GM06990 (cell line): ENCODE results near the gene WDR81.

ENCODE experiments used
- DNase-seq: peaks from one replicate; pipeline ENCODE4 v3.0.0-alpha.2; 2011; ENCODE audit not compliant: insufficient read length; ENCODE audit errors: extremely low read depth
- H3K27me3 ChIP-seq: replicated peaks from 2 replicates; pipeline ENCODE4 v1.6.0; 2011; ENCODE audit warnings: low read length; ENCODE audit not compliant: control insufficient read depth, insufficient read depth
- H3K36me3 ChIP-seq: 2 replicates; pipeline ENCODE4 v1.5.1; 2011; ENCODE audit warnings: low read length; ENCODE audit not compliant: control insufficient read depth, insufficient read depth
- H3K4me3 ChIP-seq: replicated peaks from 2 replicates; pipeline ENCODE4 v1.5.1; 2011; ENCODE audit warnings: low read depth, mild to moderate bottlenecking, control low read depth, low read length
- CTCF ChIP-seq: IDR thresholded peaks from 2 replicates; pipeline ENCODE4 v1.5.1; 2011; ENCODE audit warnings: low read length, control low read depth, mild to moderate bottlenecking, inconsistent platforms; ENCODE audit not compliant: insufficient read depth, poor library complexity, severe bottlenecking

Gene WDR81

DNA sequence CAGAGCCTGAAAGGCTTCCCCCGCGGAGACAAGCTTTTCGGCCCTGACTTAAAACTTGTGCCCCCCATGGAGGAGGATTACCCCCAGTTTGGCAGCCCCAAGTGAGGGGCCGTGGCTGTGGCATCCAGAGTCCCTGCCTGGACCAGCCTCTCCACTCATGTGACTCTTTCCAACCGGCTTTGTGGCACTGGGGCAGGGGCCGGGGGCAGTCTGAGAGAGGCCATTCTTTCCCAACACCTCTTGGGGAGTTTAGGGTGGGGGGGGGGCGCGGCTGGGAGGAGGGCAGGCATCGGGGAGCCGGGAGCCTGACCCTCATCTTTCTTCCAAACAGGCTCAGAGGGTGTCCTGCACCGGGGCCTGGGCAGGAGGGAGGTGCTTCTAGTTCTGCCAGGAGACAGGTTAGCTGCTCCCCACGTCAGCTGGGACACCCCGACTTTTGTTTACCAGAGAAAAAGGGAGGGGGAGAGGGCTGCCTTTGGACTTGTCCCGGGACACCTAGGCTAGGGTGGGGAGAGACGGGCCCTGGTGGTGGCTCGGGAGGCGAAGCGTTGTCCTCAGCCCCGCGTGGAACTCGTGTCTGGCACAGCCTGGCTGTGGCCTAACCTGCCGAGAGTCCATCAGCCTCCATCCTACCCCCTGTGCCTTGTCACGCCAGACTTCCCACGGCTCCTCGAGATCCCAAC lies 30.1 kb downstream of the WDR81 start:
- TF ChIP-seq CTCF = no peak
- DNase-seq = no peak

DNA sequence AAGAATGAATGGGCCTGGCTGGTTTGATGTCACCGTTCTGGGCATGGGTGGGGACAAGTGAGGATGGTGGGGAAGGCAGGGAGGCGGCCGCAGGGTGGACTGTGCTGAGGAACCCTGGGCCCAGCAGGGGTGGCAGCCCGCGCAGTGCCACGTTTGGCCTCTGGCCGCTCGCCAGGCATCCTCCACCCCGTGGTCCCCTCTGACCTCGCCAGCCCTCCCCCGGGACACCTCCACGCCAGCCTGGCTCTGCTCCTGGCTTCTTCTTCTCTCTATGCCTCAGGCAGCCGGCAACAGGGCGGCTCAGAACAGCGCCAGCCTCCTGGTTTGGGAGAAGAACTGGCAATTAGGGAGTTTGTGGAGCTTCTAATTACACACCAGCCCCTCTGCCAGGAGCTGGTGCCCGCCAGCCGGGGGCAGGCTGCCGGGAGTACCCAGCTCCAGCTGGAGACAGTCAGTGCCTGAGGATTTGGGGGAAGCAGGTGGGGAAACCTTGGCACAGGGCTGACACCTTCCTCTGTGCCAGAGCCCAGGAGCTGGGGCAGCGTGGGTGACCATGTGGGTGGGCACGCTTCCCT lies 30.8 kb downstream of the WDR81 start:
- no peaks in the 10 kb centered on the region for H3K36me3 ChIP-seq
- no peaks in the 10 kb centered on the region for H3K27me3 ChIP-seq
- TF ChIP-seq CTCF = no peak
- no peak for DNase-seq
- no peak overlapping the region for H3K4me3 ChIP-seq

More for the DNA sequence above, 30.1 kb downstream of the WDR81 start:
- Histone ChIP-seq H3K4me3 (no peak overlapping the region), H3K36me3 (no peaks in the 10 kb centered on the region), H3K27me3 (no peaks in the 10 kb centered on the region)

DNA sequence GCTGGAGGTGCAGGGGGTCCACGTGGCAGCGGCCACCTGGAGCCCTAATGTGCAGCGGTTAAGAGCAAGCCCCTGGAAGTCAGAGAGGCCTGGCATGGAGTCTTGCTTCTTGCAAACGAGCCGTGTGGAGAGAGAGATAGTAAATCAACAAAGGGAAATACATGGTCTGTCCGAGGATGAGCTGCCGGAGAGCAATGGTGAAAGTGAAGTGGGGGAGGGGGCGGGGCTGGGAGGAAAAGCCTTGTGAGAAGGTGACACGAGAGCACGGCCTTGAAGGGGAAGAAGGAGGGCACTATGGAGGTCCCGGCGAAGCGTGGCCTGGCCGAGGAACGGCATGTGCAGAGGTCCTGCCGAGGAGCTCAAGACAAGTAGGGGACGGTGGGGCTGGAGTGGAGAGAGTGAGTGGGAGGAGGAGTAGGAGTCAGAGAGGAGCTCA lies 31.3 kb downstream of the WDR81 start:
- Histone ChIP-seq H3K36me3 (no peaks in the 10 kb centered on the region), H3K4me3 (no peak overlapping the region), H3K27me3 (no peaks in the 10 kb centered on the region)
- DNase-seq = no peak
- TF ChIP-seq CTCF = no peak

DNA sequence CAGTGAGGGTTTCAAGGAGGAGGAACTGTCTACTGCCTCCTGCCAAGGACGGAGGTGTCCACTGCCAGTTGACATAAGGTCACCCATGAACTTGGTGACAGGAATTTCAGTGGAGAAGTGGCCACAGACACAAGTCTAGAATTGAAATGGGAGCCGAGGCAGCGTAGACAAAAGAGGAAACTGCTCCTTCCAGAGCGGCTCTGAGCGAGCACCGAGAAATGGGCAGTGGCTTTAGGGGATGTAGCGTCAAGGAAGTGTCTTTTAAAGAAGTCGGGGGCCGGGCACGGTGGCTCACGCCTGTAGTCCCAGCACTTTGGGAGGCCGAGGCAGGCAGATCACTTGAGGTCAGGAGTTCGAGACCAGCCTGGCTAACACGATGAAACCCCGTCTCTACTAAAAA lies 34.3 kb downstream of the WDR81 start:
- Histone ChIP-seq H3K36me3 (no peaks in the 10 kb centered on the region), H3K27me3 (no peaks in the 10 kb centered on the region), H3K4me3 (no peak overlapping the region)
- DNase-seq = no peak
- TF ChIP-seq CTCF = no peak

- no peak for DNase-seq
- H3K27me3 ChIP-seq = no peaks in the 10 kb centered on the region
- no peaks in the 10 kb centered on the region for H3K36me3 ChIP-seq
- H3K4me3 ChIP-seq = no peak overlapping the region
- TF ChIP-seq CTCF = no peak
Measured at GRCh38 chr17:1759529-1759928, 35.0 kb downstream of the WDR81 start.
